HEK293 (cell line): ENCODE data around the gene TPGS1.
A peak's percentile ranks its signal among the peaks of the same experiment; 100 is the strongest.

Experiments used
- CTCF ChIA-PET: fragments of 350-600 bp; formaldehyde crosslinking; extraction: SDS; loops from one replicate; lab custom pipeline; 2021; ENCODE audit warnings: antibody characterized with exemption; lab: Yijun Ruan, JAX
- POLR2A ChIA-PET: fragments of 300-600 bp; formaldehyde crosslinking; extraction: SDS; loops from one replicate; lab custom pipeline; 2020; ENCODE audit warnings: antibody characterized with exemption, inconsistent platforms; lab: Yijun Ruan, JAX
- H3K27ac ChIP-seq: fragments of 200-500 bp; sonication (Bioruptor generic); 2 replicates; pipeline ENCODE4 v1.5.1; 2014; ENCODE audit warnings: low read depth, low read length, control low read depth, inconsistent platforms; ENCODE audit errors: extremely low read depth
- H3K36me3 ChIP-seq, 2 experiments: fragments of 200-500 bp in 1 of 2; sonication (Bioruptor generic) in 1 of 2; 1 replicate in 1 of 2; 2 replicates in 1 of 2; pipeline ENCODE4 v1.5.1; 2014 to 2017; ENCODE audit warnings: inconsistent platforms in 2 of 2, low read length in 2 of 2; ENCODE audit not compliant: control insufficient read depth in 2 of 2, insufficient read depth in 1 of 2
- H3K4me1 ChIP-seq: fragments of 200-500 bp; sonication (Bioruptor generic); 2 replicates; pipeline ENCODE4 v1.5.1; 2014; ENCODE audit warnings: mild to moderate bottlenecking, low read length, inconsistent platforms; ENCODE audit not compliant: control insufficient read depth, insufficient read depth
- H3K4me3 ChIP-seq: 2 replicates; pipeline ENCODE4 v1.5.1; 2011; ENCODE audit warnings: low read depth, mild to moderate bottlenecking, control low read depth, low read length, moderate library complexity
- H3K9me3 ChIP-seq: fragments of 200-500 bp; sonication (Bioruptor generic); 2 replicates; pipeline ENCODE4 v1.5.1; 2014; ENCODE audit warnings: low read depth, low read length, inconsistent platforms; ENCODE audit not compliant: control insufficient read depth, insufficient read depth
- GLIS1 ChIP-seq: fragments of 450-650 bp; formaldehyde crosslinking; IDR thresholded peaks from 2 replicates; pipeline ENCODE4 v1.5.1; 2016; ENCODE audit warnings: missing biosample characterization, missing genetic modification characterization
- GLIS2 ChIP-seq: fragments of 450-650 bp; formaldehyde crosslinking; IDR thresholded peaks from 2 replicates; pipeline ENCODE4 v1.5.1; 2016; ENCODE audit warnings: missing biosample characterization, missing genetic modification characterization
- HOXA7 ChIP-seq: sonication (generic); formaldehyde crosslinking; IDR thresholded peaks from 2 replicates; pipeline ENCODE4 v1.8.1; 2022; ENCODE audit warnings: missing genetic modification reagents, borderline replicate concordance
- KLF1 ChIP-seq: fragments of 450-650 bp; formaldehyde crosslinking; IDR thresholded peaks from 2 replicates; pipeline ENCODE4 v1.5.1; 2016; ENCODE audit warnings: missing biosample characterization, missing genetic modification characterization
- MYNN ChIP-seq: fragments of 450-650 bp; formaldehyde crosslinking; IDR thresholded peaks from 2 replicates; pipeline ENCODE4 v1.5.1; 2016; ENCODE audit warnings: missing biosample characterization, missing genetic modification characterization, borderline replicate concordance
- REPIN1 ChIP-seq: fragments of 450-650 bp; formaldehyde crosslinking; IDR thresholded peaks from 2 replicates; pipeline ENCODE4 v1.5.1; 2017; ENCODE audit warnings: missing biosample characterization, missing genetic modification characterization, low read depth
- SP2 ChIP-seq: fragments of 450-650 bp; formaldehyde crosslinking; IDR thresholded peaks from 2 replicates; pipeline ENCODE4 v1.5.1; 2016; ENCODE audit warnings: missing biosample characterization, missing genetic modification characterization
- ZNF2 ChIP-seq: fragments of 450-650 bp; formaldehyde crosslinking; IDR thresholded peaks from 2 replicates; pipeline ENCODE4 v1.5.1; 2016; ENCODE audit warnings: missing biosample characterization, missing genetic modification characterization
- ZNF223 ChIP-seq: fragments of 450-650 bp; formaldehyde crosslinking; IDR thresholded peaks from 2 replicates; pipeline ENCODE4 v1.5.1; 2016; ENCODE audit warnings: missing biosample characterization, missing genetic modification characterization
- ZNF23 ChIP-seq: fragments of 450-650 bp; formaldehyde crosslinking; IDR thresholded peaks from 2 replicates; pipeline ENCODE4 v1.5.1; 2016; ENCODE audit warnings: missing biosample characterization, missing genetic modification characterization, borderline replicate concordance
- ZNF24 ChIP-seq: fragments of 450-650 bp; formaldehyde crosslinking; IDR thresholded peaks from 2 replicates; pipeline ENCODE4 v1.5.1; 2016; ENCODE audit warnings: missing biosample characterization, missing genetic modification characterization
- ZNF654 ChIP-seq: fragments of 450-650 bp; formaldehyde crosslinking; IDR thresholded peaks from 2 replicates; pipeline ENCODE4 v1.5.1; 2016; ENCODE audit warnings: low read depth, missing biosample characterization, missing genetic modification characterization
- ZNF658 ChIP-seq: fragments of 450-650 bp; formaldehyde crosslinking; IDR thresholded peaks from 2 replicates; pipeline ENCODE4; 2016; ENCODE audit warnings: missing biosample characterization, missing genetic modification characterization
- ZNF837 ChIP-seq: fragments of 450-650 bp; formaldehyde crosslinking; IDR thresholded peaks from 2 replicates; pipeline ENCODE4 v1.5.1; 2016; ENCODE audit warnings: missing biosample characterization, missing genetic modification characterization
- ZXDB ChIP-seq: fragments of 450-650 bp; formaldehyde crosslinking; IDR thresholded peaks from 2 replicates; pipeline ENCODE4 v1.5.1; 2016; ENCODE audit warnings: missing biosample characterization, missing genetic modification characterization
- TF ChIP-seq, protein P1 (sequence below): fragments of 450-650 bp; formaldehyde crosslinking; IDR thresholded peaks from 2 replicates; pipeline ENCODE4 v1.5.1; 2016; ENCODE audit warnings: missing biosample characterization, missing genetic modification characterization
- TF ChIP-seq, protein P2 (sequence below): fragments of 450-650 bp; formaldehyde crosslinking; IDR thresholded peaks from 2 replicates; pipeline ENCODE4 v1.5.1; 2017; ENCODE audit warnings: missing biosample characterization, mild to moderate bottlenecking, missing genetic modification characterization, moderate library complexity
- TF ChIP-seq, protein P3 (sequence below): fragments of 450-650 bp; formaldehyde crosslinking; IDR thresholded peaks from 2 replicates; pipeline ENCODE4 v1.5.1; 2016; ENCODE audit warnings: missing biosample characterization, missing genetic modification characterization
- TF ChIP-seq, protein P4 (sequence below): fragments of 450-650 bp; formaldehyde crosslinking; IDR thresholded peaks from 2 replicates; pipeline ENCODE4 v1.5.0; 2017; ENCODE audit warnings: missing biosample characterization, missing genetic modification characterization, borderline replicate concordance

The TPGS1 gene

DNA sequence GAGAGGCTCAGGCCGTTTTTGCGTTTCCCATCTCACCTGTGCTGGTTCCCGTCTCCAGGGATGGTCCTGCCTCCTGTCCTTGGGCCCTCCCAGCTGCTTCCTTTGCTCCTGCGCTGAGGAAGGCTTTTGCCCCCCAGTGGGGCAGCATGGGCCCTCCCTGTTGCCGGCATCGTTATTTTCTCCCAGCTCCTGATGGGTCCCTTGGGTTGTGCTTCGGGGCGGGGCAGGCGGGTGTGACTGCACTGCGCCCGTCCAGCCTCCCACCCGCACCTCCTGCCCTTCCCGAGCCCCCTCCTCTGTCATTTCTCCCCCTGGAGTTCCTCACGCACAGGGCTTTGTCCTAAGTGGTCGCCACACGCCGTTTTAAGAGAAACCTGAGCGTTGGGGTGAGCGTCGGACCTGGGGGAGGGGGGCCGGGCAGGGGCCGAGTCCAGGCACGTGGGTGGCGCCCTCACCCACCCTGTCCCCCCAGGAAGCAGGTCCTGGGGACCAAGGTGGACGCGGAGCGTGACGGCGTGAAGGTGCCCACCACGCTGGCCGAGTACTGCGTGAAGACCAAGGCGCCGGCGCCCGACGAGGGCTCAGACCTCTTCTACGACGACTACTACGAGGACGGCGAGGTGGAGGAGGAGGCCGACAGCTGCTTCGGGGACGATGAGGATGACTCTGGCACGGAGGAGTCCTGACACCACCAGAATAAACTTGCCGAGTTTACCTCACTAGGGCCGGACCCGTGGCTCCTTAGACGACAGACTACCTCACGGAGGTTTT lies 33.8 kb downstream of the TPGS1 start:
- H3K27ac ChIP-seq, result no peak overlapping the region
- TF ChIP-seq, protein P1, sequence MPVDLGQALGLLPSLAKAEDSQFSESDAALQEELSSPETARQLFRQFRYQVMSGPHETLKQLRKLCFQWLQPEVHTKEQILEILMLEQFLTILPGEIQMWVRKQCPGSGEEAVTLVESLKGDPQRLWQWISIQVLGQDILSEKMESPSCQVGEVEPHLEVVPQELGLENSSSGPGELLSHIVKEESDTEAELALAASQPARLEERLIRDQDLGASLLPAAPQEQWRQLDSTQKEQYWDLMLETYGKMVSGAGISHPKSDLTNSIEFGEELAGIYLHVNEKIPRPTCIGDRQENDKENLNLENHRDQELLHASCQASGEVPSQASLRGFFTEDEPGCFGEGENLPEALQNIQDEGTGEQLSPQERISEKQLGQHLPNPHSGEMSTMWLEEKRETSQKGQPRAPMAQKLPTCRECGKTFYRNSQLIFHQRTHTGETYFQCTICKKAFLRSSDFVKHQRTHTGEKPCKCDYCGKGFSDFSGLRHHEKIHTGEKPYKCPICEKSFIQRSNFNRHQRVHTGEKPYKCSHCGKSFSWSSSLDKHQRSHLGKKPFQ (tag by site-specific recombination), result no peak
- peak; percentile 93 for TF ChIP-seq KLF1 (tag by site-specific recombination)
- ChIA-PET CTCF (interaction anchor here (0.8 kb wide), 1 partner anchor 193 kb away, joined by 4 read pairs; no protein-coding TSS in a partner anchor), POLR2A (interaction anchor here (0.6 kb wide), 1 partner anchor 15 kb away, joined by 3 read pairs; no protein-coding TSS in a partner anchor)
- H3K4me1 ChIP-seq, result no peaks in the 10 kb centered on the region
- no peak overlapping the region for H3K4me3 ChIP-seq
- H3K9me3 ChIP-seq, result no peaks in the 10 kb centered on the region
- H3K36me3 ChIP-seq, result peaks cover 6 to 47% of the 10 kb centered on the region in 2 experiments; a peak in 2 of 3 replicates

DNA sequence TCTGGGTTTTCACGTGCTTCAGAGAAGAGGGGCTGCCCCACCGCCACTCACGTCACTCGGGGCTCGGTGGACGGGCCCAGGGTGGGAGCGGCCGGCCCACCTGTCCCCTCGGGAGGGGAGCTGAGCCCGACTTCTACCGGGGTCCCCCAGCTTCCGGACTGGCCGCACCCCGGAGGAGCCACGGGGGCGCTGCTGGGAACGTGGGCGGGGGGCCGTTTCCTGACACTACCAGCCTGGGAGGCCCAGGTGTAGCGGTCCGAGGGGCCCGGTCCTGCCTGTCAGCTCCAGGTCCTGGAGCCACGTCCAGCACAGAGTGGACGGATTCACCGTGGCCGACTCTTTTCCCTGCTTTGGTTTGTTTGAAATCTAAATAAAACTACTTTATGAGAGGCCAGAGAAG lies 34.4 kb downstream of the TPGS1 start:
- Histone ChIP-seq H3K4me3 (no peak overlapping the region), H3K27ac (no peak overlapping the region), H3K9me3 (no peaks in the 10 kb centered on the region), H3K36me3 (peaks cover 6 to 41% of the 10 kb centered on the region in 2 experiments; a peak in 2 of 3 replicates), H3K4me1 (no peaks in the 10 kb centered on the region)
- POLR2A ChIA-PET, result no interaction called here
- CTCF ChIA-PET, result interaction anchor here (0.6 to 1.3 kb wide), 3 partner anchors 9 to 193 kb away, joined by 4 to 5 read pairs (median 5); no protein-coding TSS in a partner anchor
- TF ChIP-seq, protein P2, sequence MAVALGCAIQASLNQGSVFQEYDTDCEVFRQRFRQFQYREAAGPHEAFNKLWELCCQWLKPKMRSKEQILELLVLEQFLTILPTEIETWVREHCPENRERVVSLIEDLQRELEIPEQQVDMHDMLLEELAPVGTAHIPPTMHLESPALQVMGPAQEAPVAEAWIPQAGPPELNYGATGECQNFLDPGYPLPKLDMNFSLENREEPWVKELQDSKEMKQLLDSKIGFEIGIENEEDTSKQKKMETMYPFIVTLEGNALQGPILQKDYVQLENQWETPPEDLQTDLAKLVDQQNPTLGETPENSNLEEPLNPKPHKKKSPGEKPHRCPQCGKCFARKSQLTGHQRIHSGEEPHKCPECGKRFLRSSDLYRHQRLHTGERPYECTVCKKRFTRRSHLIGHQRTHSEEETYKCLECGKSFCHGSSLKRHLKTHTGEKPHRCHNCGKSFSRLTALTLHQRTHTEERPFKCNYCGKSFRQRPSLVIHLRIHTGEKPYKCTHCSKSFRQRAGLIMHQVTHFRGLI (tag by site-specific recombination), result no peak
- TF ChIP-seq GLIS1 (tag by site-specific recombination), result no peak
- no peak for TF ChIP-seq SP2 (tag by site-specific recombination)
- TF ChIP-seq, protein P3, sequence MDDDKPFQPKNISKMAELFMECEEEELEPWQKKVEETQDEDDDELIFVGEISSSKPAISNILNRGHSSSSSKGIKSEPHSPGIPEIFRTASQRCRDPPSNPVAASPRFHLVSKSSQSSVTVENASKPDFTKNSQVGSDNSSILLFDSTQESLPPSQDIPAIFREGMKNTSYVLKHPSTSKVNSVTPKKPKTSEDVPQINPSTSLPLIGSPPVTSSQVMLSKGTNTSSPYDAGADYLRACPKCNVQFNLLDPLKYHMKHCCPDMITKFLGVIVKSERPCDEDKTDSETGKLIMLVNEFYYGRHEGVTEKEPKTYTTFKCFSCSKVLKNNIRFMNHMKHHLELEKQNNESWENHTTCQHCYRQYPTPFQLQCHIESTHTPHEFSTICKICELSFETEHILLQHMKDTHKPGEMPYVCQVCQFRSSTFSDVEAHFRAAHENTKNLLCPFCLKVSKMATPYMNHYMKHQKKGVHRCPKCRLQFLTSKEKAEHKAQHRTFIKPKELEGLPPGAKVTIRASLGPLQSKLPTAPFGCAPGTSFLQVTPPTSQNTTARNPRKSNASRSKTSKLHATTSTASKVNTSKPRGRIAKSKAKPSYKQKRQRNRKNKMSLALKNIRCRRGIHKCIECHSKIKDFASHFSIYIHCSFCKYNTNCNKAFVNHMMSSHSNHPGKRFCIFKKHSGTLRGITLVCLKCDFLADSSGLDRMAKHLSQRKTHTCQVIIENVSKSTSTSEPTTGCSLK (tag by site-specific recombination), result no peak
- TF ChIP-seq ZNF2 (tag by site-specific recombination), result no peak
- no peak for TF ChIP-seq REPIN1 (tag by site-specific recombination)
- no peak for TF ChIP-seq ZNF654 (tag by site-specific recombination)
- no peak for TF ChIP-seq ZNF24 (tag by site-specific recombination)
- no peak for TF ChIP-seq HOXA7 (CRISPR knock-in tag)
- no peak for TF ChIP-seq ZNF23

DNA sequence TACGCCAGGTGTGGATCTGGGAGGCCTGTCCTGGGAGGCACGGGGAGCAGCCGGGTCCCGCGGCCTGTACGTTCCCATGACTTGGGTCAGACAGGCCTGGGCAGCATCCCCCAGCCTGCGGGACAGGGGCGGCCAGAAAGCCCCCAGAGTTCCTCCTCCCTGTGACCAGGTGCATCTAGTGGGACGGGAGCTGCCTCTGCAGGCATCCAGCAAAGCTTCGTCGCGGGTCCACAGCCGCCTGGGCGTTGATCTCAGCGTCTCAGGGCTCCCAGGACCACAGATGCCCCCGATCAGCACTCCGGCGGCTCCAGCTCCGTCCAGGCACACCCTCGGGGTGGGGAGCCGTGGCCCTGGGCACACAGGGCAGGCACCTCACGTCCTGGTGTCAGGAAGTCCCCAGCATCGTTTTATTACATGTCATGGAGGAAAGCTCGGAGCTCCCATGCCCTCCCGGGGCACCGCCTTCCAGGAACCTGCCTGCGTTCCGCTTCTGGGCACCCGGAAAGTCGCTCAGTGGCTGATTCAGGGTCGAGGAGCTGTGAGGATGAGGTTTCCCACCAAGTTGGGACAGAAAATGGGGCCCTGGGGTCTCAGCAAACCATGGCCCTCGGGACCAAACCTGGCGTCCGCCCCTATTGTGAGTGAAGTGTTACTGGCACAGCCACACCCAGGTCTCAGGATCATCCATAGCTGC lies 35.0 kb downstream of the TPGS1 start:
- no peaks in the 10 kb centered on the region for H3K9me3 ChIP-seq
- H3K4me3 ChIP-seq, result no peak overlapping the region
- H3K27ac ChIP-seq, result no peak overlapping the region
- ChIA-PET POLR2A (interaction anchor here (1.1 kb wide), 1 partner anchor 10 kb away, joined by 7 read pairs; the partner anchor contains the start of gene CDC34), CTCF (interaction anchor here (0.6 to 1.3 kb wide), 3 partner anchors 9 to 192 kb away, joined by 4 to 5 read pairs (median 5); no protein-coding TSS in a partner anchor)
- no peaks in the 10 kb centered on the region for H3K4me1 ChIP-seq
- H3K36me3 ChIP-seq, result peaks cover 6 to 35% of the 10 kb centered on the region in 2 experiments; a peak in 2 of 3 replicates
- TF ChIP-seq ZNF837 (tag by site-specific recombination), result no peak
- no peak for TF ChIP-seq GLIS2
- TF ChIP-seq, protein P4, sequence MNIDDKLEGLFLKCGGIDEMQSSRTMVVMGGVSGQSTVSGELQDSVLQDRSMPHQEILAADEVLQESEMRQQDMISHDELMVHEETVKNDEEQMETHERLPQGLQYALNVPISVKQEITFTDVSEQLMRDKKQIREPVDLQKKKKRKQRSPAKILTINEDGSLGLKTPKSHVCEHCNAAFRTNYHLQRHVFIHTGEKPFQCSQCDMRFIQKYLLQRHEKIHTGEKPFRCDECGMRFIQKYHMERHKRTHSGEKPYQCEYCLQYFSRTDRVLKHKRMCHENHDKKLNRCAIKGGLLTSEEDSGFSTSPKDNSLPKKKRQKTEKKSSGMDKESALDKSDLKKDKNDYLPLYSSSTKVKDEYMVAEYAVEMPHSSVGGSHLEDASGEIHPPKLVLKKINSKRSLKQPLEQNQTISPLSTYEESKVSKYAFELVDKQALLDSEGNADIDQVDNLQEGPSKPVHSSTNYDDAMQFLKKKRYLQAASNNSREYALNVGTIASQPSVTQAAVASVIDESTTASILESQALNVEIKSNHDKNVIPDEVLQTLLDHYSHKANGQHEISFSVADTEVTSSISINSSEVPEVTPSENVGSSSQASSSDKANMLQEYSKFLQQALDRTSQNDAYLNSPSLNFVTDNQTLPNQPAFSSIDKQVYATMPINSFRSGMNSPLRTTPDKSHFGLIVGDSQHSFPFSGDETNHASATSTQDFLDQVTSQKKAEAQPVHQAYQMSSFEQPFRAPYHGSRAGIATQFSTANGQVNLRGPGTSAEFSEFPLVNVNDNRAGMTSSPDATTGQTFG (tag by site-specific recombination), result no peak
- no peak for TF ChIP-seq ZXDB (tag by site-specific recombination)
- TF ChIP-seq ZNF658, result no peak
- no peak for TF ChIP-seq ZNF223 (tag by site-specific recombination)
- TF ChIP-seq, protein P1 (tag by site-specific recombination), result no peak
- TF ChIP-seq MYNN (tag by site-specific recombination), result no peak
